Activated T-cell treated with anti-CD3 and anti-CD28 coated beads, Interleukin-2, amount 50 U/mL, for 72 hours (primary cell): Measurements from ENCODE around the gene NEK6. TPM values are rescaled to one million over a fixed set of nuclear protein-coding genes. Genes with fewer than 3 reads are reported as not detected.

Experiments used
- ATAC-seq, 2 donors: fragments of 150-1000 bp; cut with Tn5 transposase; replicated peaks in 1 of 2; 2 replicates each; pipeline ENCODE4 v1.10.0; 2021; ENCODE audit warnings: moderate library complexity in 2 of 2, mild to moderate bottlenecking in 1 of 2
- DNase-seq, 2 donors: peaks; one replicate each; pipeline ENCODE4 v3.0.0; 2021 to 2022; ENCODE audit warnings: mixed read lengths in 1 of 2
- H3K27ac Mint-ChIP-seq: one replicate; pipeline ENCODE4 v1.8.0; 2022; ENCODE audit warnings: mild to moderate bottlenecking, moderate library complexity, mixed read lengths
- H3K27me3 Mint-ChIP-seq: one replicate; pipeline ENCODE4 v1.8.0; 2022; ENCODE audit warnings: low read depth, mixed read lengths
- H3K36me3 Mint-ChIP-seq, 2 donors: one replicate each; pipeline ENCODE4 v1.8.0; 2022; ENCODE audit warnings: mixed read lengths in 2 of 2, mild to moderate bottlenecking in 1 of 2; ENCODE audit not compliant: insufficient read depth in 2 of 2
- H3K4me1 Mint-ChIP-seq: one replicate; pipeline ENCODE4 v1.8.0; 2022; ENCODE audit warnings: low read depth, mixed read lengths
- H3K4me3 Mint-ChIP-seq, 2 donors: one replicate each; pipeline ENCODE4 v1.8.0; 2022; ENCODE audit warnings: mild to moderate bottlenecking in 2 of 2, mixed read lengths in 2 of 2, moderate library complexity in 2 of 2
- H3K9me3 Mint-ChIP-seq, 2 donors: one replicate each; pipeline ENCODE4 v1.8.0; 2022; ENCODE audit warnings: mixed read lengths in 2 of 2
- total RNA-seq, 2 donors: library from RNA; stranded (reverse); gene quantifications; one replicate each; pipeline ENCODE4 v1.2.3, GENCODE V29; 2022

Gene NEK6
- 1 to 10 TPM; 8.1 to 8.5 TPM for total RNA-seq

GRCh38 chr9:124257844-124258606 is at the start of gene NEK6:
NEK6 (plus strand) TSS chr9:124257949; CDS start chr9:124301965, 44,016 bp downstream.
- H3K4me3 Mint-ChIP-seq = peak within 1 kb of the TSS; percentile 88 to 96
- H3K27me3 Mint-ChIP-seq = peaks cover 61% of the 10 kb centered on the region
- peaks cover 1 to 2% of the 10 kb centered on the region in 2 donors for H3K36me3 Mint-ChIP-seq
- ATAC-seq (peak; percentile 35 to 49), DNase-seq (peak; percentile 40 to 47)
- H3K4me1 Mint-ChIP-seq = peaks cover 78% of the 10 kb centered on the region
- H3K27ac Mint-ChIP-seq = peak within 1 kb of the TSS; percentile 60
- H3K9me3 Mint-ChIP-seq = no peaks in the 10 kb centered on the region

- Mint-ChIP-seq H3K4me1 (peaks cover 79% of the 10 kb centered on the region), H3K9me3 (peaks cover 0 to 1% of the 10 kb centered on the region in 2 donors), H3K4me3 (peak overlapping the region; percentile 8), H3K27me3 (peaks cover 26% of the 10 kb centered on the region), H3K27ac (no peak overlapping the region), H3K36me3 (peaks cover 0 to 3% of the 10 kb centered on the region in 2 donors)
- DNase-seq (peak; percentile 28 to 48), ATAC-seq (peak; percentile 63 to 71)
Measured at GRCh38 chr9:124208571-124208970, 49.2 kb upstream of the NEK6 start.

- Mint-ChIP-seq H3K4me1 (peaks cover 75% of the 10 kb centered on the region), H3K27me3 (peaks cover 26% of the 10 kb centered on the region), H3K36me3 (peaks cover 0 to 3% of the 10 kb centered on the region in 2 donors), H3K27ac (no peak overlapping the region), H3K9me3 (peaks cover 0 to 1% of the 10 kb centered on the region in 2 donors), H3K4me3 (no peak overlapping the region)
- no peak for ATAC-seq
- DNase-seq = no peak
Measured at GRCh38 chr9:124209279-124209678, 48.5 kb upstream of the NEK6 start.

GRCh38 chr9:124209774-124210173 is 48.0 kb upstream of the NEK6 start:
- no peak overlapping the region for H3K4me3 Mint-ChIP-seq
- peaks cover 76% of the 10 kb centered on the region for H3K4me1 Mint-ChIP-seq

GRCh38 chr9:124210697-124211096 is 47.1 kb upstream of the NEK6 start:
- ATAC-seq (peak; percentile 92 to 96), DNase-seq (peak; percentile 63 to 75)
- peaks cover 0 to 1% of the 10 kb centered on the region in 2 donors for H3K9me3 Mint-ChIP-seq
- H3K4me3 Mint-ChIP-seq = peak overlapping the region; percentile 5 to 52
- H3K27ac Mint-ChIP-seq = peak overlapping the region; percentile 61
- H3K27me3 Mint-ChIP-seq = peaks cover 17% of the 10 kb centered on the region
- H3K4me1 Mint-ChIP-seq = peaks cover 80% of the 10 kb centered on the region
- no peaks in the 10 kb centered on the region for H3K36me3 Mint-ChIP-seq

More at GRCh38 chr9:124209774-124210173, 48.0 kb upstream of the NEK6 start:
- peaks cover 0 to 3% of the 10 kb centered on the region in 2 donors for H3K36me3 Mint-ChIP-seq
- peaks cover 0 to 1% of the 10 kb centered on the region in 2 donors for H3K9me3 Mint-ChIP-seq
- no peak overlapping the region for H3K27ac Mint-ChIP-seq
- no peak for DNase-seq
- ATAC-seq = no peak
- peaks cover 26% of the 10 kb centered on the region for H3K27me3 Mint-ChIP-seq

GRCh38 chr9:124212381-124213050 is 45.2 kb upstream of the NEK6 start:
- Mint-ChIP-seq H3K4me3 (no peak overlapping the region), H3K36me3 (no peaks in the 10 kb centered on the region), H3K4me1 (peaks cover 84% of the 10 kb centered on the region), H3K27ac (no peak overlapping the region), H3K9me3 (peaks cover 0 to 1% of the 10 kb centered on the region in 2 donors), H3K27me3 (peaks cover under 1% of the 10 kb centered on the region)
- DNase-seq = no peak
- no peak for ATAC-seq

GRCh38 chr9:124213396-124213795 is 44.4 kb upstream of the NEK6 start:
- H3K27ac Mint-ChIP-seq = no peak overlapping the region

GRCh38 chr9:124214116-124214515 is 43.6 kb upstream of the NEK6 start:
- Mint-ChIP-seq H3K9me3 (no peaks in the 10 kb centered on the region), H3K27me3 (no peaks in the 10 kb centered on the region), H3K36me3 (no peaks in the 10 kb centered on the region), H3K4me3 (no peak overlapping the region), H3K4me1 (peaks cover 86% of the 10 kb centered on the region), H3K27ac (no peak overlapping the region)
- DNase-seq = no peak
- no peak for ATAC-seq

More at GRCh38 chr9:124213396-124213795, 44.4 kb upstream of the NEK6 start:
- DNase-seq (no peak), ATAC-seq (no peak)
- Mint-ChIP-seq H3K9me3 (no peaks in the 10 kb centered on the region), H3K36me3 (no peaks in the 10 kb centered on the region), H3K27me3 (no peaks in the 10 kb centered on the region), H3K4me3 (no peak overlapping the region), H3K4me1 (peaks cover 86% of the 10 kb centered on the region)

GRCh38 chr9:124214596-124215367 is 43.0 kb upstream of the NEK6 start:
- H3K36me3 Mint-ChIP-seq = no peaks in the 10 kb centered on the region
- H3K4me3 Mint-ChIP-seq = no peak overlapping the region
- no peaks in the 10 kb centered on the region for H3K27me3 Mint-ChIP-seq
- H3K4me1 Mint-ChIP-seq = peaks cover 81% of the 10 kb centered on the region
- H3K27ac Mint-ChIP-seq = no peak overlapping the region
- DNase-seq (no peak), ATAC-seq (no peak)
- no peaks in the 10 kb centered on the region for H3K9me3 Mint-ChIP-seq

- H3K4me3 Mint-ChIP-seq = no peak overlapping the region
- ATAC-seq (no peak), DNase-seq (no peak)
- peaks cover 75% of the 10 kb centered on the region for H3K4me1 Mint-ChIP-seq
- no peak overlapping the region for H3K27ac Mint-ChIP-seq
- H3K9me3 Mint-ChIP-seq = no peaks in the 10 kb centered on the region
- no peaks in the 10 kb centered on the region for H3K27me3 Mint-ChIP-seq
- H3K36me3 Mint-ChIP-seq = no peaks in the 10 kb centered on the region
Measured at GRCh38 chr9:124215368-124215910, 42.3 kb upstream of the NEK6 start.

GRCh38 chr9:124215956-124216355 is 41.8 kb upstream of the NEK6 start:
- Mint-ChIP-seq H3K9me3 (no peaks in the 10 kb centered on the region), H3K36me3 (no peaks in the 10 kb centered on the region), H3K4me1 (peaks cover 70% of the 10 kb centered on the region), H3K4me3 (peak overlapping the region; percentile 33 to 81), H3K27ac (peak overlapping the region; percentile 83), H3K27me3 (no peaks in the 10 kb centered on the region)
- no peak for ATAC-seq
- DNase-seq = no peak

- peak overlapping the region; percentile 83 for H3K27ac Mint-ChIP-seq
- peak overlapping the region; percentile 33 to 81 for H3K4me3 Mint-ChIP-seq
- ATAC-seq = peak; percentile 75 to 79
- H3K9me3 Mint-ChIP-seq = no peaks in the 10 kb centered on the region
- peaks cover 63% of the 10 kb centered on the region for H3K4me1 Mint-ChIP-seq
- DNase-seq = peak; percentile 69 to 78
- H3K27me3 Mint-ChIP-seq = peaks cover 5% of the 10 kb centered on the region
- no peaks in the 10 kb centered on the region for H3K36me3 Mint-ChIP-seq
Measured at GRCh38 chr9:124216474-124217176, 41.1 kb upstream of the NEK6 start.
